Fibroblast of mammary gland (primary cell): Measurements from ENCODE around the gene ARHGAP6.
"Not testable (repeated sequence)": the region's sequence is repeated elsewhere in the genome, so short reads cannot be mapped to it uniquely, and the experiment has no call there.

Source experiments
- DNase-seq: peaks from one replicate; pipeline ENCODE4 v3.0.0-alpha.2; 2010; ENCODE audit warnings: low read depth
- H3K4me3 ChIP-seq: 2 replicates; pipeline ENCODE4 v1.5.1; 2011; ENCODE audit warnings: low read depth, mild to moderate bottlenecking, low read length, moderate library complexity; ENCODE audit not compliant: control insufficient read depth
- TF ChIP-seq, protein P1 (sequence below): conservative IDR thresholded peaks from 2 replicates; pipeline ENCODE4 v1.5.1; 2011; ENCODE audit warnings: low read depth, low read length, inconsistent platforms; ENCODE audit not compliant: control insufficient read depth, insufficient read depth

Gene ARHGAP6

GRCh38 chrX:11509786-11510185 lies 155.9 kb downstream of the ARHGAP6 start:
- H3K4me3 ChIP-seq = no peak overlapping the region
- no peak for DNase-seq
- TF ChIP-seq, protein P1, sequence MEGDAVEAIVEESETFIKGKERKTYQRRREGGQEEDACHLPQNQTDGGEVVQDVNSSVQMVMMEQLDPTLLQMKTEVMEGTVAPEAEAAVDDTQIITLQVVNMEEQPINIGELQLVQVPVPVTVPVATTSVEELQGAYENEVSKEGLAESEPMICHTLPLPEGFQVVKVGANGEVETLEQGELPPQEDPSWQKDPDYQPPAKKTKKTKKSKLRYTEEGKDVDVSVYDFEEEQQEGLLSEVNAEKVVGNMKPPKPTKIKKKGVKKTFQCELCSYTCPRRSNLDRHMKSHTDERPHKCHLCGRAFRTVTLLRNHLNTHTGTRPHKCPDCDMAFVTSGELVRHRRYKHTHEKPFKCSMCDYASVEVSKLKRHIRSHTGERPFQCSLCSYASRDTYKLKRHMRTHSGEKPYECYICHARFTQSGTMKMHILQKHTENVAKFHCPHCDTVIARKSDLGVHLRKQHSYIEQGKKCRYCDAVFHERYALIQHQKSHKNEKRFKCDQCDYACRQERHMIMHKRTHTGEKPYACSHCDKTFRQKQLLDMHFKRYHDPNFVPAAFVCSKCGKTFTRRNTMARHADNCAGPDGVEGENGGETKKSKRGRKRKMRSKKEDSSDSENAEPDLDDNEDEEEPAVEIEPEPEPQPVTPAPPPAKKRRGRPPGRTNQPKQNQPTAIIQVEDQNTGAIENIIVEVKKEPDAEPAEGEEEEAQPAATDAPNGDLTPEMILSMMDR = no peak

DNA sequence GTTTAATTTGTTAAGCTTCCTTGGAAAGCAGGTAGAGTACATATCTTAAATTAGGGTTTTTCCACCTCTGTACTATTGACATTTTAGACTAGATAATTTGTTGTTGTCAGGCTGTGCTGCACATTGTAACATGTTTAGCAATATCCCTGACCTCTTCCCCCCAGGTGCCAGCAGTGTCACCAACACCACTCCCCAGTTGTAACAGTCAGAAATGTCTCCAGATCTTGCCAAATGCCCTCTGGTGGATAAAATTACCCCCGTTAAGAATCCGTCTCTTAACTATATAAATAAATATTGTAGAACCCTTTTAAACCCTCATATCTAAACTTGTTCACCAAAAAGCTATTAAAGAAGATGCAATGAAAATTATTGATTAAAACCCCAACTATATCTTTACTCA lies 161.5 kb downstream of the ARHGAP6 start:
- no peak for DNase-seq
- H3K4me3 ChIP-seq = no peak overlapping the region
- TF ChIP-seq, protein P1 = no peak

DNA sequence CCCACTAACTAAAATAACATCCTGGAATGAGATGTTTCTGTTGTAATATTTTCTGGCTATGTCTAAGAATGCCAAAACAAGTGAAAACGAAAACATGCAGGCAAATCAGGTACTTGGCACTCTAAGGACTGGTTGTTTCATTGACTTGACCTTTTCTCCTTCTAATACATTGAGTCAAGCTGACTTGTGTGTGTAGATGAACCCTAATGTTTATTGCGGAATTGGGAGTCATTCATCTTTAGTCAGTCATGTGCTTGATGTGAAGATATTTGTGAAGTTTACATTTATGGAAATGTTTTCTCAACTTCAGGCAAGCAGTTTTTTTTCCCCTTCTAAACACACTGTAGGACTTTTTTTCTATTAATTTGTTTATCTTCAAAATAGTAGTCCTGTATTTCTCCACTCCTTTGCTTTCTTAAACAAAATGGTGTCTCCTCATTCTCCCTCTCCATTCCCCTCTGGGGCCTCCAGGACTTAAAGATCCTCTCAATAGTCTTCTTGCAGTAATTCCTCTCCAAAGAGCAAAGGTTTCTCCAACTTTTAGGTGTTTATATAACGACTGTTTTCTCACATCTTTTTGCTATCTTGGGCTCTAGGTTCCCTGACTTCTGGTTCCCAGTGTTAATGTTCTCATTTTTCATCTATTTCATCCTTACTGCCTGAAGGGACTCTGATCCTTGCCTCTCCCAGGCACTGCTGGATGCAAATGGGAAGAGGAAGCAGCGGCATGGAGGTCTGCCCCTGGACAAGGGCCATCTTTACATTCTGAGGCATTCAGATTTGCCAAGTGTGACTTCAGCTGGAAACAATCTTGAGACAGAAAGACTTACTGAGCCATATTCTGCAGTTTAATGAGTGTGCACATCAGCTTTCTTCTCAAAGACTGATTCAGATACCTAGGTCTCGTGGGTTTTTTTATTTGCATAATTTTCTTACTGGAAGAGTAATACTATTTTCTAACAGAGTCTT lies 166.4 kb downstream of the ARHGAP6 start:
- no peak overlapping the region for H3K4me3 ChIP-seq
- peak; percentile 67 for DNase-seq
- TF ChIP-seq, protein P1 = no peak

GRCh38 chrX:11491375-11491774 lies 174.3 kb downstream of the ARHGAP6 start:
- DNase-seq, H3K4me3 ChIP-seq: not testable (repeated sequence)

DNA sequence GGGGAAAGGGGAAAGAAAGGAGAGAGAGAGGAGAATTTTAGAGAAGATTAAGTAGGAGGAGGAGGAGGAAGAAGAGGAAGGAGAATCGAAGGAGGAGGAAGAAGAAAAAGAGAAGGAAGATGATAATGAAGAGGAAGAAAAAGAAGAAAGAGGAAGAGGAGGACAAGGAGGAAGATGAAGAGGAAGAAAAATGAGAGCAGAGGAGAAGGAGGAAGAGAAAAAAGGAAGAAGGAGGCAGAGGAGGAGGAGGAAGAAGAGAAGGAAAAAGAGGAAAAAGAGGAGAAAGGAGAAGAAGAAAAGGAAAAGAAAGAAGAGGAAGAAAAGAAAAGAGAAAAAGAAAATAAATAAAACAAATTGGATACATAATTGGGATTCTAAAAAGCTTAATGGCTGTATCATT lies 181.4 kb downstream of the ARHGAP6 start:
- TF ChIP-seq, protein P1 = no peak
- DNase-seq = no peak
- H3K4me3 ChIP-seq = no peak overlapping the region

DNA sequence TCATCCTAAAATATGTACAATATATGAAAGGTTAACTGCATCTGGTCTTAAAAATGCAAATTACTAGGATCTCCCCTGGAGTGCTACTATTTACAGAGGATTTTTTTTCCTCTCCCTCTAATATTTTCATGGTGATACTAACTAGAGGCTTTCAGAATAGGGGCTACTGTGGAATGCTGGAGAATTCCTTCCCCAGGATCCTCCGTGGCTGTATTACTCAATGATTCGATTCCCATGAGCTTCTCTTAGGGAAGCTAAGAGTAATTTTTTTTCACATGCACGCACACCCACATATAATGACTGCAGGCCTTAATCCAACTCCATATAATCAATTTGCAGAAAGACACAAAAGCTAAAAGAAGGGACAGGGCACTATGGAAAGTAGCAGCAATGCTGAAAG lies 184.7 kb downstream of the ARHGAP6 start:
- DNase-seq = peak; percentile 67
- no peak overlapping the region for H3K4me3 ChIP-seq
- TF ChIP-seq, protein P1 = no peak

DNA sequence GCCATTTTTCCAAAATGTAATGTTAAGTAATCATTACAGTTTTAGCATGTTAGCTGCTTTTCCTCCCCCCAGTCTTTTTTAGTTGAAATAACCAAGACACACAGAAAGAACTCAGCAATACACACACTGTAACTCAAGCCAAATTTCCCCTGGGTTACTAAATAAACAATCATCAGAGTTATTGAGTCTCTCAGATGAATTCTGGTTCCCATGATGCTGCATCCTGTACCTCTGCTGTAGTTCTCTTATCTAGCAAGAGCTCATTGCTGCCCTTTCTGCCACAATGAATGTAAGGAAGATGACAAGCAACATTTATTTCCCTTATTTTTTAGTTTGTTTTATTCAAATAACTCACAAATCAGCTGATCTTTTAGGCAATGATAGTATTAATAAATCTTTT lies 185.1 kb downstream of the ARHGAP6 start:
- H3K4me3 ChIP-seq = no peak overlapping the region
- TF ChIP-seq, protein P1 = no peak
- DNase-seq = peak; percentile 70
